IPS-15b (cell line): ENCODE data around the gene ATP2A2.

ENCODE experiments used
- H3K27me3 ChIP-seq: one replicate; pipeline ENCODE4 v1.6.1; 2013; ENCODE audit warnings: low read length; ENCODE audit not compliant: control insufficient read depth, insufficient read depth
- H3K36me3 ChIP-seq: one replicate; pipeline ENCODE4 v1.6.1; 2013; ENCODE audit warnings: low read length; ENCODE audit not compliant: control insufficient read depth, insufficient read depth
- H3K4me1 ChIP-seq: one replicate; pipeline ENCODE4 v1.6.1; 2013; ENCODE audit warnings: mild to moderate bottlenecking, low read length; ENCODE audit not compliant: control insufficient read depth, insufficient read depth
- H3K4me3 ChIP-seq: one replicate; pipeline ENCODE4 v1.5.1; 2013; ENCODE audit warnings: low read depth, low read length
- H3K9ac ChIP-seq: one replicate; pipeline ENCODE4 v1.6.1; 2013; ENCODE audit warnings: low read depth, mild to moderate bottlenecking, low read length
- H3K9me3 ChIP-seq: one replicate; pipeline ENCODE4 v1.6.1; 2013; ENCODE audit warnings: mild to moderate bottlenecking, low read length; ENCODE audit not compliant: control insufficient read depth, insufficient read depth

Gene ATP2A2

DNA sequence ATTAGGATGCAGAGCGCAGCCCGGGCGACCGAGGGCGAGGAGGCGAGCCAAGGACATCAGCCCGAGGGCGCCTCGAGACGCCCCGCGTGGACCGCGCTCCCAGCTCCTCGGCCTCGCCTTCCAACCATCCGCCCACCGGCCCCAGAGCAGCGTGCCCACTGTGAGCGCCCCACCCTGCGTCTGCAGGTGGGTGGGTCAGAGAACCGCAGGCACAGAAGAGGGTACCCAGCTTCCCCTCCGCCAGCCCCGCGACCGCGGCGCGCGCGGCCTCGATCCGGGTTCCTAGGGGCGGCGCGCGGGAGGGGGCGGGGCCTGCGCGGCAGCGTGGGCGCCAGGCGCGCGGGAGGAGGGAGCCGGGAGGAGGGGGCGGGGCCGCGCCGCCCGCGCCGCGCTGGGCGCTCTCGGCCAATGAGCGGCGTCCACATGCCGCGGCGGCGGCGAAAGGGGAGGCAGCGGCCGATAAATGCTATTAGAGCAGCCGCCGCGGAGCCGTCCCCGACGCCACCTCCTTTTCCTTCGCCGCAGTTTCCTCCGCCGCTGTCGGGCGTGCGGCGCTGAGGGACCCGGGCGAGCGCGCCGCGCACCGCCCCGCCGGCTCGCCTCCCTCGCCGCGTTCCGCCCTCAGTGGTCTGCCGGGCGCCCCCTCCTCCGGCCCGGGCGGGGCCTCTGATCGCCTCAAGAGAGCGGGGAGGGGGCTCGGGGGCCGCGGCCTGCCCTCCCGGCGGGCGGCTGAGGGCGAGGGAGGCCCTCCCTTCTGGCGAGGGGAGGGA is at the start of gene ATP2A2:
ATP2A2 (plus strand) TSS at position 469 of the 770 bp plus-strand sequence. CDS start 543 bp downstream, outside the sequence.
- Histone ChIP-seq H3K9me3 (no peaks in the 10 kb centered on the region), H3K4me1 (peaks cover 19% of the 10 kb centered on the region), H3K9ac (peak within 1 kb of the TSS; percentile 96), H3K4me3 (peak within 1 kb of the TSS; percentile 98), H3K27me3 (peaks cover 7% of the 10 kb centered on the region), H3K36me3 (peaks cover 2% of the 10 kb centered on the region)

DNA sequence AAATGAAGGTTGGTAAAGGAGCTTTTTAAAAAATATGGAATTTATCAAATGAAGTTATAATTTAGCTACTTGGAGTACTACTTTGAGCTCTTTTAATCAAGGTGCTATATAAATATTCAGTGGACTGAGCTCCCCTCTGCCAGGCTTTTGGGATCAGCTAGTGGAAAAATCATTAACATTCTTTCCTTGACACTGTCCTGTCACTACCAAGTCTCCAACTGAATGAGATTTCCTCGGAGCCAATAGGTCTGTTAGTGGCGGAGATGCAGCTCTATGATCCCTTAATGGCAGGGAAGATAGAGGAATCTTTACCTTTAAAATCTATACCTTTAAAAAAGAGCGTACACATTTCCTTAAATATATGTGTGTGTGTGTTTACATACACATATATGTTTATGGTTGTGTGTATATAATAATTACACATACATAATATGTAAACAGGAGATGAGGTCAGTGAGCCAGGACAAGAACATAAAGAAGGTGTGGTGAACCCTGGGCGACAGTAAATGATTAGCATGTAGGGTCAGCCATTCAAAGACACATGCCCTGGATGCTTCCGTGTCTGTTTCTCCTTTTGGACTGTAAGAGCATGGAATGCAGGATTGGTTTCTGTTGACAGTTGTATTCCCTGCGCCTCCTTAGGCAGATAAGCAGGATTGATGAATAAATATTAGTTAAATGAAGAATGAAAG is 47.7 kb upstream of the ATP2A2 start:
- no peaks in the 10 kb centered on the region for H3K9me3 ChIP-seq

DNA sequence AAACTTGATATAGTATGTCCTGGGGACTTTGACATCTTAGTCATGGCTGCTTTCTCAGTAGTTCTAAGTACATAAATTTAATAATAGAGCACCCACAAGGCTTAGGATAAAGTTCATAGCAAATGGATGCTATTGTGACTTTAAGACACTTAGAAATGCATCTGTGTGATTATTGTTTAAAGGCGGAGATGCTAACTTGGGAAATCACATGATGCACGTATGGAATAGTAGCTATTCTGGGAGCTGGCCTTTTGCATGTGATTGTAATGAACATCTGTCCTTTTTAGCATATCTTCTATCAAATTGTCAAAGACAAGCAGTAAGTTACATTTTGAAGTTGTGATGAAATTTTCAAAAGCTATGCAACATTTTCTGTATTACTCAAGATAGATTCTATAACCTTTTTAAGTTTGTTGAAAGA is 46.7 kb upstream of the ATP2A2 start:
- no peaks in the 10 kb centered on the region for H3K27me3 ChIP-seq
- H3K4me1 ChIP-seq = no peaks in the 10 kb centered on the region
- H3K9me3 ChIP-seq = no peaks in the 10 kb centered on the region
- no peak overlapping the region for H3K4me3 ChIP-seq
- no peaks in the 10 kb centered on the region for H3K36me3 ChIP-seq
- H3K9ac ChIP-seq = no peak overlapping the region

More for the DNA sequence above, 47.7 kb upstream of the ATP2A2 start:
- Histone ChIP-seq H3K9ac (no peak overlapping the region), H3K36me3 (no peaks in the 10 kb centered on the region), H3K4me3 (no peak overlapping the region), H3K27me3 (no peaks in the 10 kb centered on the region), H3K4me1 (no peaks in the 10 kb centered on the region)

DNA sequence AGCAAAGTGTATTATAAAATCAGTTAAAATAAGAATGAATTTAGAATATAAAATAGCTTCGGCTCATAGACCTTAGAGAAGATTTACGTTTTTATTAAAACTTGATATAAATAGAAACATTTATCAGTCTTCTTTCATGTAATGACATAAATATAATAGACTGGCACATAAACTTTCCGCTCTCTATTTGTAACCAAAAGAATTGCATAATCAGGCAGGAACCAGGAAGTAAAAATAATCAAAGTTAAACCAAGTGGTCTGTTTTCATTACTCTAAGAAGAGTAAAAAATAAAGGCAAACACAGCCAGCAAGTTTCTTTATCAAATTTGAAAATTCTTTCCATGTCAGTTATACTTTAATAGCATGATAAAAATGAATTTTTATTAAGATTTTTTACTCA is 46.3 kb upstream of the ATP2A2 start:
- Histone ChIP-seq H3K4me3 (no peak overlapping the region), H3K36me3 (no peaks in the 10 kb centered on the region), H3K9me3 (no peaks in the 10 kb centered on the region), H3K27me3 (no peaks in the 10 kb centered on the region), H3K9ac (no peak overlapping the region), H3K4me1 (no peaks in the 10 kb centered on the region)

DNA sequence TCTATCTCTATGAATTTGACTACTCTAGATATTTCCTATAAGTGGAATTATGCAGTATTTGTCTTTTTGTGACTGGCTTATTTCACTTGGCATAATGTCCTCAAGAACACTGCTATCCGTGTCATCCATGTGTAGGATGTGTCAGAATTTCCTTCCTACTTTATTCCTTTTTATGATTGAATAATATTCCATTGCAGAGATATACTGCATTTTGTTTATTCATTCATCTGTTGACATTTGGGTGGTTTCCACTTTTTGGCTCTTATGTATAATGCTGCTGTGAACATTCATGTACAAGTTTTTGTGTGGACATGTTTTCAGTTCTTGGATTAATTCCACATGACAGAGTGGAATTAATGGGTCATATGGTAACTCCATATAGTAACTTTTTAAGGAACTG is 45.7 kb upstream of the ATP2A2 start:
- Histone ChIP-seq H3K36me3 (no peaks in the 10 kb centered on the region), H3K4me3 (no peak overlapping the region), H3K4me1 (no peaks in the 10 kb centered on the region), H3K9me3 (no peaks in the 10 kb centered on the region), H3K9ac (no peak overlapping the region), H3K27me3 (no peaks in the 10 kb centered on the region)

DNA sequence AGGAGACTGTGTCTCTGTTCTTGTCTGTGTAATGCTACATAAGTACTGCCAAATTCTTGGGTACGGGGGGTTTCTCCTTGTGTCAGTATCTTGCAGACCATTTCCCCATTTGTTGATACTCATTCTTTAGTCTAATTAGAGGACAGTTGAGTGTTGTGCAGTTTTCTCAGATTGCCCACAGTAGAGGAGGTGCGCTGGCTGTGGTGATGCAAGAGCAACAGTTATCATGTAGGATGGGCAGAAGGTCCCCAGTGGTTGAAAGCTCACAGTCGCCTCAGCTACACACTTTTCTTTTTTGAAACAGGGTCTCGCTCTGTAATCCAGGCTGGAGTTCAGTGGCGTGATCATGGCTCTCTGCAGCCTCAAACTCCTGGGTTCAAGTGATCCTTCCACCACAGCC is 37.8 kb upstream of the ATP2A2 start:
- Histone ChIP-seq H3K9ac (no peak overlapping the region), H3K27me3 (no peaks in the 10 kb centered on the region), H3K36me3 (no peaks in the 10 kb centered on the region)

DNA sequence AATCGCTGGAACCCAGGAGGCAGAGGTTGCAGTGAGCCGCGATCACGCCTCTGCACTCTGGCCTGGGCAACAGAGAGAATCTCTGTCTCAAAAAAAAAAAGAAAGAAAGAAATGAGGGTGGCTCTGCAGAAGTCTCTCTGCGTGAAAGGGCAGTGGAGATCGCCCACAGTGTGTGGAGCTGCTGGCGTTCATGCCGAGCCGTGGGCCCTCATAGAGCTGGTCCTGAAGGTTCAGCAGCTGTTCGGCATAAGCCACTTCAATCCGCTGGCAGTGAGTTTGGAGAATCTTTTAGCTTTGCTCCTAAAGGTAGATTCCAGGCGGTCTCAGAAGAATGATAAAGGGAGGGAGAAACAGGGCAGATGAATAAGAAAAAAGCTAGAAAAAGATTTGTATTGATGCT is 36.7 kb upstream of the ATP2A2 start:
- no peak overlapping the region for H3K4me3 ChIP-seq
- H3K27me3 ChIP-seq = no peaks in the 10 kb centered on the region
- H3K9me3 ChIP-seq = no peaks in the 10 kb centered on the region
- no peaks in the 10 kb centered on the region for H3K36me3 ChIP-seq
- peak overlapping the region; percentile 40 for H3K9ac ChIP-seq
- H3K4me1 ChIP-seq = peaks cover 9% of the 10 kb centered on the region

More for the DNA sequence above, 37.8 kb upstream of the ATP2A2 start:
- Histone ChIP-seq H3K4me1 (peaks cover 9% of the 10 kb centered on the region), H3K9me3 (no peaks in the 10 kb centered on the region), H3K4me3 (no peak overlapping the region)

DNA sequence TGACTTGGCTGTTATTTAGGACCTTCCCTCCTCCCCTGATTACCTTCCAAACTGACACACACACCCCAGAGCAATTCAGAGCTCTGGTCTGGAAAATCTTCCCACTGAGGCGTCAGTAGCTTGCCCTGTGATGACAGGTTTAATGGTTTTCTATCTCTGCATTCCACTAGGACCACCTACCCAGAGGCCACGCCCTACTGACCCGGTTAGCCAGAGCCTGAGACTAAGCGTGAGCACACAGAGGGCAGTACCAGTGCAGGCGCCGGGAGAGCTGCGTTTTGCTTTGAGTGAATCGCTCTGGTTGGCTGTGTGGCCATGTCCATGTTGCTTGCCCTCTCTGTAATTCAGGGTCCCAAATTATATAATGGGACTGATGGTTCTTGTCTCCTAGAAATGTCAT is 36.2 kb upstream of the ATP2A2 start:
- H3K27me3 ChIP-seq = no peaks in the 10 kb centered on the region
- H3K4me1 ChIP-seq = peaks cover 9% of the 10 kb centered on the region
- H3K4me3 ChIP-seq = no peak overlapping the region
- H3K9me3 ChIP-seq = no peaks in the 10 kb centered on the region
- no peaks in the 10 kb centered on the region for H3K36me3 ChIP-seq
- H3K9ac ChIP-seq = no peak overlapping the region

DNA sequence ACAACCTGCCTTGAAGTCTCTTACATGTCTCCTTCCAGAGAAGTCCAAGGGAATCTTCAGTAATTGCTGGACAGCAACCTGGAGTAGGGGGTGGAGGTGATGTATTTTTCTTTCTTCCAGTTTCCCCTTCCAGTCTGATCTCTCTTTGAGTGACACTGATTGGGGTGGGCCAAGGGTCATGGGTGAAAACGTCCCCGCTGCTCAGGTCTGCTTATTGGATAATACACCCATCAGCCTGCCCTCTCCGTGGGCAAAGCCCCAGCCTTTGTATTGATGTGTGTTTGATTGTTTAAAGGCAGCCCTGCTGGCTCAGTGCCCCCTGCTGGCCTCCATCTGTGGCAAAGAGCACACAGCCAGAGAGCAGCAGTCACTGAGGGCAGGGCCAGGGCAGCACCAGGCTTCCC is 35.7 kb upstream of the ATP2A2 start:
- Histone ChIP-seq H3K27me3 (no peaks in the 10 kb centered on the region), H3K9me3 (no peaks in the 10 kb centered on the region), H3K4me3 (no peak overlapping the region), H3K36me3 (no peaks in the 10 kb centered on the region), H3K9ac (no peak overlapping the region), H3K4me1 (peaks cover 9% of the 10 kb centered on the region)

DNA sequence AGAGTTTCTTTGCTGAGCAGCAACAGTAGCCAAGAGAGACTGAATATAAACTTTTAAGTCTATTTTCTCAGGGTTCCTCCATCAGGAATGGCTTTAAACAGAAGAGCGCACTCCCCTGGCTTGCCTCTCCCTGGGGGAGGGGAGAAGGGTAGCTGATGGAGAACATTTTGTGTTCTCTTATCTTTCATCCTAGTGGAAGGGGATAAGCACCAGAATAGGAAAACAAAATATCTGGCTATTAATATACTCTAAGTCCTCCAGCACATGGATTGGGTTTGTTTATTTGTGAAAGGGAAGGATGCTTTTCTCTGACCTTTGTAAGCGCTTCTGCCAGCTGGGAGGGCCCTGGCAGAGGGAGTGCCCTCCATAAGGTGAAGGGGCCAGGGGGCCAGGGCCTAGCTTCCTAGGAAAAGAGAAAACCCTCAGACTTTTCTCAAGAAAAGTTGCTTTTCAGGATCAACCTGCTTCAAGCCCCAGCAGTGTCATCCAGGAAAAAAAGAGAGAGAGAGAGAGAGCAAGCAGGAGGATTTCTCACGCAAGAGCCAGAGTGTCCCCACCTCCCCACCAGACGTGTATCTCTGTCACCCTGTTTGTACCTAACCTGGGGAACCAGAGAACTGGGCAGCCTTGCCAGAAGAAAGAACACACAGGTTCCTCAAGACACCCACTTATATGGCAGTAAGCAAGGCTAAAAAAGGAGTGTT is 34.3 kb upstream of the ATP2A2 start:
- peaks cover 9% of the 10 kb centered on the region for H3K4me1 ChIP-seq
- no peaks in the 10 kb centered on the region for H3K9me3 ChIP-seq
- no peaks in the 10 kb centered on the region for H3K36me3 ChIP-seq
- H3K27me3 ChIP-seq = no peaks in the 10 kb centered on the region
- no peak overlapping the region for H3K4me3 ChIP-seq
- no peak overlapping the region for H3K9ac ChIP-seq

DNA sequence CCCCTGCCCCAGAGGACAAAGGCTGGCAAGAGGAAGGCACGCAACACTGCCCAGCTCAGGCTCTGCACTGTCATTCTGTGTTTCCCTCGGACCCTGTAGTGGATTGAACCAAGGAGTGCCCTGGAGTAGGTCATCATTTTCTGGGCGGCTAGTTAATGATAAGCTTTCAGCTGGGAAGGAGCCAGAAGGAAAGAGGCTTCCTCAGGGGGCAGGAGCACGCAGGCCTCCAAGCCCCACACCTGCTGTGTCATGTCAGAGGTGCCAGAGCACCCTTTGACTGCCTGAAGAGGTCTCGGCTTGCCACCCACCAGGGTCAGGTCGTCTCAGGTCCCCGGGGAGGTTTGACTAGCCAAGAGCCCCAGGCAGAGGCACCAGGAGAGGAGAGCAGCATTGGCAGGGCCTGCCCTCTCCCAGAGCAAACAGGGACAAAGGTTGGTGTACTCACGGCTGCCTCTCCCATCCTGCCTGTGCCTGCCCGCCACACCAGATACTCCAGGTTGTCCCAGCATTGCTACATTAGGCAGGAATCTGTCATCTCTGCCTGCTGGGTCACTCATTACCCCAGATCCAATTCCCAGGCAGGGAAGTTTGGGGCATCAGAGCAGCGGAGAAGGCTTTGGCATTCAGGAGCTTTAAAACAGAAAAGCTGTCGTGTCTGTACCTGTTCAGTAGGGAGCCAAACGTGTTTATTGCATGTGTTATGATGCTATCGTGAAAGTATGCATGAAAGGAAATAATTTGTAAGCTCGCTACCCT is 33.5 kb upstream of the ATP2A2 start:
- Histone ChIP-seq H3K4me3 (no peak overlapping the region), H3K9me3 (no peaks in the 10 kb centered on the region), H3K27me3 (no peaks in the 10 kb centered on the region), H3K4me1 (peaks cover 9% of the 10 kb centered on the region), H3K36me3 (no peaks in the 10 kb centered on the region), H3K9ac (no peak overlapping the region)
